ENCODE measurements around the gene CLDN19.
"Not testable (repeated sequence)": the region's sequence is repeated elsewhere in the genome, so short reads cannot be mapped to it uniquely, and the experiment has no call there.

The CLDN19 gene

DNA sequence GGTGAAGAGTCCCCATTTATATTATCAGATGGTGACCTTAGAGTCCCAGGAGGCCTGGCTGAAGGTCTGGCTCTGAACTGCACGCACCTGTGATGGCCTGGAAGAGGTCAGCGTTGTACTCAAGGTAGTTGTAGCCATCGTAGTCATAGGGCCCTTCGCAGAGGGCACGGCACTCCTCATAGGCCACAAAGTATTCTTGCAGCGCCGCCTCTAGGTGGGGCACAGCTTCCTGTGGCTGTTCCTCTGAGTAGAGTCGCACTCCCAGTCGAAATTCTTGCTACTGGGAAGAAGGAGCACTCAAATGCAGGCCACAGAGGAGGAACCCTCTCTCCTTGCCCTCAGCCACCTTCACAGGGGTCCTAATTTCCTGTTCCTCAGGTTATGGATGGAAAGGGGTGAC is 19.1 kb upstream of the CLDN19 start:
- DNase-seq (ENCODE audit: low read depth): no peak

- DNase-seq (ENCODE audit: low read depth): no peak
These were observed 18.6 kb upstream of the CLDN19 start for GRCh38 chr1:42758641-42759040.

DNA sequence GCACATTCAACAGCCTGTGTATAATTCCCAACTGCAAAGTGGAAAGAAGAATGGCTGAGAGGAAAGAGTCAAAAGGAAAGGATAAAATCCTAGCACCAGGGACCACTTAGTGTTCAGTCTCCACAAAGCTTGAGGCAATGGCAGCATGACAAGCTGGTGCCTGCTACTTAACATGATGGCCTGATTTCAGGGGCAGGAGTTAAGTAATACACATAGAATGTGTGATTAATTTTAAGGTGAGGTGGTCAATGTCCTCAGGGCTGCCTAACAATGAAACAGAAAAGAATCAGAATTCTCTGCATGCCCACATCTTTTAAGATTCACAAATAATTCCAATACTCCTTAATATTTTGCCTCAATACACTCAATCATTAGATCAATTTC is 17.8 kb upstream of the CLDN19 start:
- DNase-seq (ENCODE audit: low read depth): no peak

DNA sequence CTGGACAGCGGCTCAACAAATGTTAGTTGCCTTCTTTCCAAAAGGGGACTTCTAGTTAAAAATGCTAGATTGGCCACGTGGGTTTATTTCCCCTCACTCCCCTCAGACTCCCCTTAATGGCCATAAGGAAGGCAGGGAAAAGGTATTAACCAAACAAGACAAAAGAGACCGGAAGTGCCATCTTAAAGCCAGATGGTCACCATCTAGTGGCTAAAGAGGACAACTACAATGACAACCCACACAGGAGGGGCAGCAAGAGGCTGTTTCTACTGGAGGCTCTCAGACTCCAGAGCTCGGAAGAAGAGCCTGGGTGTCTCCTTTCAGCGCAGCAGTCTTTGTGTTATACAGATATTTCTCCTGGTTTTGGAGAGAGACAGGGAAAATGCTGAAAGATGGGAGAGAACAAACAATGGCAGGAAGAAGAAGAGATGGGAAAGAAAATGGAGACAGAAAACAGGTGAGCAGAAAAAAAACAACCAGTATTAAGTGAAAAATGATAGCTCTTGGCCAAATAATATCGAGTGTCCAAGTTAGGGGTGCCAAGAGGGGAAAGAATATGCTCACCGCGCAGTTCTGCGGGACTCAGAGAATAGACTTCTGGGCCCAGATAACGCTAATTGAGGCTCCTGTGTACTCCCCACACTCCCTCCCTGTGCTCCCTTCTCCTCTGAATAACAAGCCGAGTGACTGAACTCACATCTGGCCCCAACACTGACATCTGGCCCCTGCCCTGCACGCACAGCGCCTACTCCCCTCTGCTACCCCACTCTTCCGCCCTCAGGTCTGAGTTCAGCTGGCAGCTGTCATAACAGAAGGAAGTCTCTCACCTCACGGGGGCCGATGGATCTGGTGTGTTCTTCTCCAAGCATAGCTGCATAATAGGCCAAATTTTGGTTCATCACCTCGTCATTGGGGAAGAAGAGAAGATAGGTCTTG is 17.2 kb upstream of the CLDN19 start:
- DNase-seq (ENCODE audit: low read depth): no peak

DNA sequence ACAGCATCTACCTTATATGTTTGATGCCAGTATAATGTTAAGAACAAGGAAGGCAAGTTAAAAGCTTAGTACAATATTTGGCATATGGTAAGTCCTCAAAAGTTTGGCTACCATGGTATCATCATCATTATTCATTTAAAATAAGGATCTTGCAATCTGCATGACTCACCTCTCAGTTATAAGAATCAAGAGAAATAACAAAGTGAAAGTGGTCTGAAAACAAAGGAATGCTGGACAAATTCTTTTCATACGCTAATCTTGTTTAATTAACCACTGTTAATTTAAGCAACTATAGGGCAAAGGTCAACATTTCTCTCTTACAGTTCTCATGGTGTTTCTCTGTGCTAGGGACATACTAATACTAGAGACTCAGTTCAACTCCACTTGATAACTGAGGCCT is 13.0 kb upstream of the CLDN19 start:
- DNase-seq (ENCODE audit: low read depth): peak; percentile 50

GRCh38 chr1:42752284-42752683 is 12.2 kb upstream of the CLDN19 start:
- no peak for DNase-seq (ENCODE audit: low read depth)

GRCh38 chr1:42751511-42752070 is 11.6 kb upstream of the CLDN19 start:
- DNase-seq (ENCODE audit: low read depth): not testable (repeated sequence)

DNA sequence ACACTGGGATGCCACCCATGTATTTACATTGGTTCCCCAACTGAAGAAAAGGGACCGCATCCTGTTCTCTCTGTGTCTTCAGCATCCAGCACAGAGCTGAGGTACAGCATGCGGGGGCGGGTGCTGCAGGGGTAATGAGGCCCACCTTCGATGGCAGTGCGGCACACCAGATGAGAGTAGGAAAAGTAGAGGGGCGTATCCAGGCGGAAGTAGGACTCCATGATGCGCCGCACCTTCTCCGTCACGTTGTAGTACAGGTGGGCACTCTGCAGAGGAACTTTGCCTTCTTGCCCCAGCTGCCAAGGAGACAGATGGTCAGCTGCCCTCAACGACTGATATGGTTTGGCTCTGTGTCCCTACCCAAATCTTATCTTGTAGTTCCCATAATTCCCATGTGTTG is 10.0 kb upstream of the CLDN19 start:
- no peak for DNase-seq (ENCODE audit: low read depth)

DNA sequence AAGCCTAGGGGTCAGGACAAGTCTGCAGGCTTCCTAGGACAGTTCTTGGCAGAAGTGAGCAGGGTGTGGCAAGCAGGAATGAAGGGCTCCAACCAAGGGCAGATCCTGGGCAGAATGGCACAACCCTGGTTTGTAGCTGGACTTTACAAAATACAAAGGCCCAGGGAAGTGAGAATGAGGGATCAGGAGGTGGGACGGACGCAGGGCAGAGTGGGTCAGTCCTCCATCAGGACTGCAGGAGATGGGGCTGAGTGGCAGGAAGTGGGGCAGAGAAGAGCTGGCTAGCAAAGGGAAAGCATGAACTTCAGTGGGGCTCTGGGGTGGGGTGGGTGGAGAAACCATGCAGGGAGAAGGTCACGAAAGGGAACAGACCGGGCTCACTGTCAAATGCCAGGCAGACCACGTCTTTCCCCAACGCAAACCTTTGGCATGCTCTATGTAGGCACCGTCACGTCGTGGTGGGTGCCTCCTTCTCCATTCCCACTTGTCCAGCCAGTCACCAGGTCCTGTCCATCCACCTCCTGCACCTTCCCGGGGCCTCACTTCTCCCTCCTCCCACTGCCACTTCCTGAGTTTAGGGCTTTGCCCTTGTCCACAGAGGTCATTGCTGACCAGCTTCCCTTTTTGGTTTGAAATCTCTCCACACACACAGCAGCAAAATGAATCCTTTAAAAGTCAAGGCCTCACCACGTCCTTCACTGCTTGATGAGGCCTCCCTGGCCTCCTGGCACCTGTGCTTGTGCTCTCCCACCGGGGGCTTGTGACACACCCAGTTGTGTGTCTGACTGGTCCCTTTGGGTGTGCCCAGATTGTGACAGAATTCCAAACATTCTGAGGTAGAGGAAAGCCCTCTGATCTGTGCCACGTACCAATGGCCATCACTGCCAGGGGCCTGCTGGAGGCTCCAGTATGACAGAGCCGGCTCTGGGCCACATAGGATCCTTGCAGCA is 8.7 kb upstream of the CLDN19 start:
- no peak for DNase-seq (ENCODE audit: low read depth)

- no peak for DNase-seq (ENCODE audit: low read depth)
These were observed 8.0 kb upstream of the CLDN19 start for GRCh38 chr1:42748021-42748420.

GRCh38 chr1:42747125-42747524 is 7.1 kb upstream of the CLDN19 start:
- DNase-seq (ENCODE audit: low read depth): no peak

GRCh38 chr1:42746436-42747105 is 6.5 kb upstream of the CLDN19 start:
- DNase-seq (ENCODE audit: low read depth): no peak

DNA sequence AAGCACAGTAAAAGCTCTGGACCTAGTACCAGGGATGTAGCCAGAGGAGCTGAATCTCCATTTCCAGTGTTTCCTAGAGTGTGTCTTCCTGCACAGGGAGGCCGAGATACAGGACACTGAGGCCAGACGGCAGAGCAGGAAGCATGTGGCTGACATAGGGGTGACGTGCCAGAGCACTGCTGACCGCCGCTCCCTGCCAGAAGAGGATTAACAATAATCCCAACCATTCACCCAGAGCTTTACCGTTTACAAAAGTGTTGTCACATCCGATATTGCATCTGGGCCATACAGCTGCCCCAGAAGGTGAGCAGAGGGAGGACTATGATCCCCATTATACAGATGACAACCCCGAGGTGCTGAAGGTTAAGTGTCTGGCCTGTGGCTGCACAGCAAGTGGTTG is 5.8 kb upstream of the CLDN19 start:
- no peak for DNase-seq (ENCODE audit: low read depth)

DNA sequence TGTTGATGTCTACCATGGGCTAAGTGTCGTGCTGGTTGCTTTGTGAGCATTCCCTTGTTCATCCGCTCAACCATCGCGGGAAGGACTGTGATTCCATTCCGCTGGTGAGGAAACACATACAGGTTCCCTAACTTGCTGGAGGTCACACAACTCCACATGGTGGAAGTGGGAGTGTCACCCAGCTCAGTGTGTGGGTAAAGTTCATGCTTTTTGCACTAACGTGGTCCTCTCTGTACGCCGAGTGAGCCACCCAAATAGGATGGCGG is 4.0 kb upstream of the CLDN19 start:
- no peak for DNase-seq (ENCODE audit: low read depth)

DNA sequence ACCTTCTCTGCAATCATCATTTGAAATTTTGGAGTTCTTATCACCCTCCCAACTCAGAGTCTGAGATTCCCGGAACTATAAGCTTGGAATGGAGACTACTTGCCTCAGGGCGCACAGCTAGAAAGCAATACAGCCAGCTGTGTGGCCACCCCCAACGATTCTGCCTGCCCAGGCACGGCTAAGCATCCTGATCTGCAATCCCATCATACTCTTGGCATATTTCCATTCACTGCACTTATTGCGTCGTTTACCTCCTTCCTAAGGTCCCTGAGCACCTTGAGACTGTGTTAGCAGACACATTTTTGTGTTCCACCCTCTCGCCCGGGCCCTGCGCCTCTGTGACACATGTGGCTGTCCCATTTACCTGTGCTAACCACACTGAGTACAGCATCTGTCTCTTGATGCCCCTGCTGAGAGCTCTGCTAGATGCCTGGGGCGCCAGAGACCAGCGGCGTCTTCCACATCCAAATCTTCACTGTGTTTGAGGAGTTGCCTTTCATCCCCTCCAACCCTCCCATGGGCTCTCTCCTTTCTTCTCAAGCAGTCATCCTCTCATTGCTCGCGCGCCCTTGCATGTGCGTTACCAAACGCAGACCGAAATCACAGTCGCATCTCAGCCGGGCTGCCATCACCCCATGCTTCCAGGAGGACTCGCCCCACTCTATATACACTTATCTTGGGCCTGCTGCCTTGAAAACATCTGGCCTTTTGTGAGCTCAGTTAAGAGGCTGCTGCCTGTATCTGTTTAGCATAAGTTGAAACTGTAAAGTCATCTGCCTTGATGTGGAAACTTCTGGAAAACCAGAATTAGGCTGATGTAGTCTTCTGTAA is 3.5 kb upstream of the CLDN19 start:
- DNase-seq (ENCODE audit: low read depth): no peak

- no peak for DNase-seq (ENCODE audit: low read depth)
These were observed 2.7 kb upstream of the CLDN19 start for GRCh38 chr1:42742617-42743316.

- no peak for DNase-seq (ENCODE audit: low read depth)
These were observed 2.1 kb upstream of the CLDN19 start for GRCh38 chr1:42742141-42742540.

DNA sequence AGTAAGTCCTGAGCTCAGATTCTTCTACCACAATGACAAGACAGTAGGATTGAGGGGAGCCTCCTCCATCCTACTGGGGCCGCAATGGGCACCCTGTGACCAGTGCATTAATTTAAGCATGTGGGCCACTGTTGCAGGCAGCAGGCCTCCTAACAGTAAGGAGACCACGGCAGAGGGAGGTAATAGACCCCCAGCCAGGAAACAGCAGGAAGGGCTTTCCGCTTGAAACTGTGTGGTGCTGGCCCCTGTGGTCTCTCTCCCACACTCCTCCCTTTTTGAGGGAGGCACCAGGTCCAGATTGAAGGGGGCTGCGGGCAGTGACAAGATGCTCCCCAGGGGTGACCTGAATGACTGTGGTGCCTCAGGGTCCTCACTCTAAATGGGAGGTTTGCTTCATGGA is 1.7 kb upstream of the CLDN19 start:
- DNase-seq (ENCODE audit: low read depth): no peak

GRCh38 chr1:42740851-42741580 is 980 bp upstream of the CLDN19 start:
- DNase-seq (ENCODE audit: low read depth): no peak

GRCh38 chr1:42738678-42739226 is 1.3 kb downstream of the CLDN19 start:
- no peak for DNase-seq (ENCODE audit: low read depth)

Data from stromal cell of bone marrow (primary cell).